ENCODE measurements around the gene XRCC5. TPM values are rescaled to one million over a fixed set of nuclear protein-coding genes. Genes with fewer than 3 reads are reported as not detected.
A peak's percentile ranks its signal among the peaks of the same experiment; 100 is the strongest.

The XRCC5 gene
- total RNA-seq, 1 experiment from 2014 or later = 618 TPM

DNA sequence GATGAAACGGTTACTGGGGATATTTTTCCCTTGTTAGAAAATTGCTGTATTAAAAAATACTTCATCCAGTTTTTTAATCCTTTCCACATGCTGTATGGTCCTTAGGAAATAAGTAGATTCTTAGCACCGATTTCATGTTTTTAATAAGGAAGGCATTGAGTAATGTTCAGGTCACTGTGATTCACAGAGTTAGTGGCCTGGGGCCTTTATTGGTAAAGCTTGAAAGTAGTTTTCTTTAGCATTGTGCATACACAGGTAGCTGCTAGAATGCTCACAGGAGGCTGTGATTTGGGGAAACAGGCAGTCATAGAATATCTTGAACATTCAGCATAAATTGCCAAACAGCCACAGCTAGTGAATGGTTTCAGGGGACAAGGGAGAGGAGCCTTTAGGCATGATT is 79.8 kb downstream of the XRCC5 start:
- no peak overlapping the region for H3K56ac ChIP-seq (ENCODE audit: insufficient read length, low read depth, low read length)
- no peak overlapping the region for H2AK5ac ChIP-seq (ENCODE audit: insufficient read length, low read length)
- TF ChIP-seq, protein P1, sequence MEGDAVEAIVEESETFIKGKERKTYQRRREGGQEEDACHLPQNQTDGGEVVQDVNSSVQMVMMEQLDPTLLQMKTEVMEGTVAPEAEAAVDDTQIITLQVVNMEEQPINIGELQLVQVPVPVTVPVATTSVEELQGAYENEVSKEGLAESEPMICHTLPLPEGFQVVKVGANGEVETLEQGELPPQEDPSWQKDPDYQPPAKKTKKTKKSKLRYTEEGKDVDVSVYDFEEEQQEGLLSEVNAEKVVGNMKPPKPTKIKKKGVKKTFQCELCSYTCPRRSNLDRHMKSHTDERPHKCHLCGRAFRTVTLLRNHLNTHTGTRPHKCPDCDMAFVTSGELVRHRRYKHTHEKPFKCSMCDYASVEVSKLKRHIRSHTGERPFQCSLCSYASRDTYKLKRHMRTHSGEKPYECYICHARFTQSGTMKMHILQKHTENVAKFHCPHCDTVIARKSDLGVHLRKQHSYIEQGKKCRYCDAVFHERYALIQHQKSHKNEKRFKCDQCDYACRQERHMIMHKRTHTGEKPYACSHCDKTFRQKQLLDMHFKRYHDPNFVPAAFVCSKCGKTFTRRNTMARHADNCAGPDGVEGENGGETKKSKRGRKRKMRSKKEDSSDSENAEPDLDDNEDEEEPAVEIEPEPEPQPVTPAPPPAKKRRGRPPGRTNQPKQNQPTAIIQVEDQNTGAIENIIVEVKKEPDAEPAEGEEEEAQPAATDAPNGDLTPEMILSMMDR (conservative IDR thresholded peaks at IDR 0.05) = no peak
- H3K79me1 ChIP-seq (ENCODE audit: insufficient read depth, low read depth, low read length, poor library complexity, severe bottlenecking) = no peaks in the 10 kb centered on the region
- H3K27ac ChIP-seq (ENCODE audit: insufficient read length, low read depth, low read length) = no peak overlapping the region
- Mint-ChIP-seq H3K27ac (peak overlapping the region; percentile 1 to 84 (median 51); a peak in 4 of 7 replicates), H3K4me3 (no peak overlapping the region), H3K9me3 (no peaks in the 10 kb centered on the region), H3K27me3 (ENCODE audit: low read depth) (no peaks in the 10 kb centered on the region), H3K36me3 (ENCODE audit: insufficient read depth in 1 of 3, low read depth in 3 of 3) (peaks cover 7 to 54% (median 27%) of the 10 kb centered on the region in 3 experiments; a peak in 6 of 7 replicates), H3K4me1 (peaks cover 37 to 52% of the 10 kb centered on the region in 2 experiments)
- H3T11ph ChIP-seq (ENCODE audit: low read length) = no peak overlapping the region
- H3K14ac ChIP-seq (ENCODE audit: insufficient read depth, low read length) = no peak overlapping the region
- H2BK120ac ChIP-seq (ENCODE audit: low read depth, low read length, poor library complexity, severe bottlenecking) = no peak overlapping the region
- H2BK12ac ChIP-seq (ENCODE audit: insufficient read length, low read depth, low read length) = no peak overlapping the region
- no peak overlapping the region for H2BK20ac ChIP-seq (ENCODE audit: low read depth, low read length, poor library complexity, severe bottlenecking)
- no peak overlapping the region for H3K9ac ChIP-seq (ENCODE audit: extremely low read depth, insufficient read length, low read length)
- H3K9me3 ChIP-seq (ENCODE audit: control insufficient read depth, low read depth, low read length) = no peaks in the 10 kb centered on the region
- H3K27me3 ChIP-seq (ENCODE audit: insufficient read depth, low read length) = no peaks in the 10 kb centered on the region
- no peak overlapping the region for H2BK5ac ChIP-seq (ENCODE audit: insufficient read length, low read length)
- no peak overlapping the region for H3K4me2 ChIP-seq (ENCODE audit: insufficient read depth, insufficient read length, low read length)
- H3K4me1 ChIP-seq (ENCODE audit: insufficient read depth, low read length) = 0 out of 2 replicates have a peak, but pooled peaks cover 3% of the 10 kb centered on the region
- no peak overlapping the region for H4K91ac ChIP-seq (ENCODE audit: insufficient read length, low read depth, low read length)
- no peak overlapping the region for H4K8ac ChIP-seq (replicated peaks; ENCODE audit: insufficient read length, low read depth, low read length)
- no peak for DNase-seq
- peaks cover 4% of the 10 kb centered on the region; the same call in 1 of the 2 replicates for H3K79me2 ChIP-seq (ENCODE audit: insufficient read depth, low read length)
- H3K23ac ChIP-seq (ENCODE audit: insufficient read length, low read depth, low read length) = no peak overlapping the region
- no CpG with 5 or more reads among the region's 2 CpGs for WGBS (ENCODE audit: extremely low coverage, insufficient read length, low lambda C conversion rate)
- H3K23me2 ChIP-seq (ENCODE audit: insufficient read length, low read depth, low read length, poor library complexity, severe bottlenecking) = no peaks in the 10 kb centered on the region
- no peak overlapping the region for H3K4ac ChIP-seq (ENCODE audit: low read depth, low read length)
- H2BK15ac ChIP-seq (ENCODE audit: low read depth, low read length) = no peak overlapping the region
- no peak overlapping the region for H2AFZ ChIP-seq (ENCODE audit: low read length)
- H4K20me1 ChIP-seq (ENCODE audit: control insufficient read depth, insufficient read depth, insufficient read length) = no peaks in the 10 kb centered on the region
- no peak overlapping the region for H4K5ac ChIP-seq (ENCODE audit: insufficient read length, low read depth, low read length)
- H3K18ac ChIP-seq (ENCODE audit: insufficient read length, low read depth, low read length) = no peak overlapping the region
